Kidney (tissue), 14 donors: ENCODE results near the gene RAI1. TPM values are rescaled to one million over a fixed set of nuclear protein-coding genes. Genes with fewer than 3 reads are reported as not detected.

Source experiments
- DNase-seq, 5 donors: peaks; one replicate each; pipeline ENCODE4 v3.0.0-alpha.2; 2013 to 2020
- FAIRE-seq: peaks from 2 replicates; lab custom pipeline; 2012; peaks lifted over from hg19 to GRCh38; lab: Jason Lieb, UNC
- H3K27ac ChIP-seq, 2 donors: one replicate each; pipeline ENCODE4 v1.7.0; 2013; ENCODE audit warnings: low read depth in 2 of 2, low read length in 2 of 2, inconsistent platforms in 1 of 2
- H3K27me3 ChIP-seq: one replicate; pipeline ENCODE4 v1.7.1; 2013; ENCODE audit warnings: low read length, inconsistent platforms; ENCODE audit not compliant: control insufficient read depth, insufficient read depth
- H3K36me3 ChIP-seq, 3 donors: one replicate each; pipeline versions ENCODE4 v1.7.0 to v1.7.1; 2013; ENCODE audit warnings: low read length in 3 of 3, control low read depth in 1 of 3, inconsistent platforms in 1 of 3; ENCODE audit not compliant: insufficient read depth in 3 of 3, control insufficient read depth in 2 of 3
- H3K4me1 ChIP-seq, 3 donors: one replicate each; pipeline versions ENCODE4 v1.7.0 to v1.7.1; 2013; ENCODE audit warnings: low read length in 3 of 3, inconsistent platforms in 1 of 3, low read depth in 1 of 3; ENCODE audit not compliant: control insufficient read depth in 2 of 3, insufficient read depth in 2 of 3
- H3K4me3 ChIP-seq, 3 donors: one replicate each; pipeline versions ENCODE4 v1.7.0 to v1.8.1; 2013; ENCODE audit warnings: low read length in 3 of 3, control low read depth in 1 of 3, inconsistent platforms in 1 of 3
- H3K9ac ChIP-seq, 3 donors: one replicate each; pipeline versions ENCODE4 v1.7.0 to v1.7.1; 2013; ENCODE audit warnings: low read length in 3 of 3, control low read depth in 1 of 3, inconsistent platforms in 1 of 3
- H3K9me3 ChIP-seq, 3 donors: one replicate each; pipeline versions ENCODE4 v1.7.0 to v1.7.1; 2013; ENCODE audit warnings: low read length in 3 of 3, control low read depth in 1 of 3, inconsistent platforms in 1 of 3; ENCODE audit not compliant: control insufficient read depth in 2 of 3, insufficient read depth in 1 of 3
- CTCF ChIP-seq: IDR thresholded peaks from 3 replicates; pipeline ENCODE4 v1.5.1; 2012; ENCODE audit warnings: mild to moderate bottlenecking, moderate library complexity, borderline replicate concordance; ENCODE audit not compliant: insufficient read depth; ENCODE audit errors: extremely low read depth
- intact Hi-C: fragments of 100-400 bp; cut with DNase I; formaldehyde crosslinking; loops from one replicate; pipeline ENCODE4 v1.11.1; 2022
- polyA plus RNA-seq: library from polyadenylated mRNA; stranded (reverse); fragments of 350-450 nt; fragmentation: Illumina TruSeq; extraction: RNeasy Lipid Tissue Mini Kit (QIAGEN cat#74804); gene quantifications from one replicate; pipeline ENCODE4 v1.2.3, GENCODE V29; 2014; ENCODE audit warnings: low read depth, low replicate concordance; ENCODE audit not compliant: insufficient read depth
- total RNA-seq: library from RNA; stranded (reverse); fragmentation: NEBNext Ultra II Directional; extraction: Animal tissue kit (Norgen Biotek cat#: 25700); gene quantifications from one replicate; pipeline ENCODE4 v1.2.1, GENCODE V29; 2021
- donor health status: control.
- donor health status: control.
- donor health status: control.
- donor health status: control.
- donor health status: control.
- donor health status: DM: yes; HTN: yes; CAD: no.
- donor health status: Normal renal cell carcinoma (clear cell type).

The RAI1 gene
- total and polyA plus RNA-seq, 2 donors from 2014 or later, result 6.7 to 50.5 TPM

GRCh38 chr17:17840751-17841591, 159.7 kb downstream of the RAI1 start:
- H3K9me3 ChIP-seq, result no peaks in the 10 kb centered on the region
- peak overlapping the region in 2 of 3 donors; percentile 47 to 65 for H3K4me3 ChIP-seq
- no peak for TF ChIP-seq CTCF
- intact Hi-C loops, result no loop called here
- peak overlapping the region in 1 of 3 donors; percentile 81 for H3K9ac ChIP-seq
- H3K27ac ChIP-seq, result peak overlapping the region; percentile 98 to 99
- DNase-seq (peak in 2 of 5 donors; percentile 48 to 85), FAIRE-seq (no peak)
- H3K36me3 ChIP-seq, result no peaks in the 10 kb centered on the region
- H3K4me1 ChIP-seq, result peaks cover 0 to 43% (median 34%) of the 10 kb centered on the region in 3 donors
- H3K27me3 ChIP-seq, result no peaks in the 10 kb centered on the region

- H3K9me3 ChIP-seq, result no peaks in the 10 kb centered on the region
- H3K27me3 ChIP-seq, result no peaks in the 10 kb centered on the region
- peak overlapping the region in 1 of 3 donors; percentile 40 for H3K9ac ChIP-seq
- intact Hi-C loops, result no loop called here
- H3K27ac ChIP-seq, result peak overlapping the region; percentile 98 to 99
- DNase-seq, result no peak
- peaks cover 0 to 1% (median 0%) of the 10 kb centered on the region in 3 donors for H3K36me3 ChIP-seq
- H3K4me1 ChIP-seq, result peaks cover 0 to 42% (median 34%) of the 10 kb centered on the region in 3 donors
- FAIRE-seq, result no peak
- H3K4me3 ChIP-seq, result no peak overlapping the region
- TF ChIP-seq CTCF, result no peak
These were observed 160.4 kb downstream of the RAI1 start for GRCh38 chr17:17841601-17842025.

GRCh38 chr17:17842111-17842876, 161.0 kb downstream of the RAI1 start:
- H3K27ac ChIP-seq, result peak overlapping the region; percentile 98 to 99
- H3K27me3 ChIP-seq, result no peaks in the 10 kb centered on the region
- H3K4me1 ChIP-seq, result peaks cover 0 to 39% (median 32%) of the 10 kb centered on the region in 3 donors
- DNase-seq (no peak), FAIRE-seq (no peak)
- no peaks in the 10 kb centered on the region for H3K9me3 ChIP-seq
- H3K4me3 ChIP-seq, result no peak overlapping the region
- intact Hi-C loops, result no loop called here
- no peak for TF ChIP-seq CTCF
- peaks cover 0 to 2% (median 0%) of the 10 kb centered on the region in 3 donors for H3K36me3 ChIP-seq
- H3K9ac ChIP-seq, result peak overlapping the region in 1 of 3 donors; percentile 40
